Measurements from ENCODE around the gene SNRPE.
A peak's percentile ranks its signal among the peaks of the same experiment; 100 is the strongest.

The SNRPE gene

DNA sequence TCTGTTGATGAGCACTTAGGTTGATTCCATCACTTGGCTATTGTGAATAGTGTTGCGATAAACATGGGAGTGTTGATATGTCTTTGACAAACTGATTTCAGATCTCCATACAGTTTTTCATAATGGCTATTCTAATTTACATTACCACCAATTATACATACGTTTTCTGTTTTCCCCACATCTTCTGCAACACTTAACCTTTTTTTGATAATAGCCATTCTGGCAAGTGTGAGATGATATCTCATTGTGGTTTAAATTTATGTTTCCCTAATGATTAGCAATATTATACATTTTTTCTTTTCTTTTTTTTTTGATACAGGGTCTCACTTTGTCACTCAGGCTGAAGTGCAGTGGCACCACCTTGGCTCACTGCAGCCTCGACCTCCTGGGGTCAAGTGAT, 17.0 kb downstream of the SNRPE start:
- no peak for DNase-seq (ENCODE audit: low read depth)

DNA sequence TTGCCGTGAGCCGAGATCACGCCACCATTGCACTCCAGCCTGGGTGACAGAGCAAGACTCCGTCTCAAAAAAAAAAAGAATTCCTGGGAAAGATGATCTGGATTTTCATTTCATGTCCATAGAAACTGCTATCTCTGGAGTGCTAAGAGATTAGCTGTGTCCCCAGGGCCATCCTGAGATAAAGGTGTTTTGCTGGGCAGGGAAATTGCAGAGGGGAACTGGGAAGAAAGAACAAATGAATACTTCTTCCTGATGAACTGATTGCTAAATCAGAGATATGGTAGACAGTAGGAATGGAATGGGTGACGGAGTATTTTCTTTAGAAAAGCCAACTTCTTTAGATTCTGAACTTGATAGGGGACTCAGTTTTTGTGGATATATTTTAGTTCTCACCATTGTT, 19.2 kb downstream of the SNRPE start:
- TF ChIP-seq, protein P1, sequence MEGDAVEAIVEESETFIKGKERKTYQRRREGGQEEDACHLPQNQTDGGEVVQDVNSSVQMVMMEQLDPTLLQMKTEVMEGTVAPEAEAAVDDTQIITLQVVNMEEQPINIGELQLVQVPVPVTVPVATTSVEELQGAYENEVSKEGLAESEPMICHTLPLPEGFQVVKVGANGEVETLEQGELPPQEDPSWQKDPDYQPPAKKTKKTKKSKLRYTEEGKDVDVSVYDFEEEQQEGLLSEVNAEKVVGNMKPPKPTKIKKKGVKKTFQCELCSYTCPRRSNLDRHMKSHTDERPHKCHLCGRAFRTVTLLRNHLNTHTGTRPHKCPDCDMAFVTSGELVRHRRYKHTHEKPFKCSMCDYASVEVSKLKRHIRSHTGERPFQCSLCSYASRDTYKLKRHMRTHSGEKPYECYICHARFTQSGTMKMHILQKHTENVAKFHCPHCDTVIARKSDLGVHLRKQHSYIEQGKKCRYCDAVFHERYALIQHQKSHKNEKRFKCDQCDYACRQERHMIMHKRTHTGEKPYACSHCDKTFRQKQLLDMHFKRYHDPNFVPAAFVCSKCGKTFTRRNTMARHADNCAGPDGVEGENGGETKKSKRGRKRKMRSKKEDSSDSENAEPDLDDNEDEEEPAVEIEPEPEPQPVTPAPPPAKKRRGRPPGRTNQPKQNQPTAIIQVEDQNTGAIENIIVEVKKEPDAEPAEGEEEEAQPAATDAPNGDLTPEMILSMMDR (conservative IDR thresholded peaks at IDR 0.05; ENCODE audit: low read length) = no peak
- H3K4me3 ChIP-seq (ENCODE audit: low read length) = no peak overlapping the region
- no peak for DNase-seq (ENCODE audit: low read depth)

More for the DNA sequence above, 17.0 kb downstream of the SNRPE start:
- H3K4me3 ChIP-seq (ENCODE audit: low read length) = no peak overlapping the region
- TF ChIP-seq, protein P1 (conservative IDR thresholded peaks at IDR 0.05; ENCODE audit: low read length) = no peak

GRCh38 chr1:203888807-203889251, 27.4 kb downstream of the SNRPE start:
- TF ChIP-seq, protein P1 (conservative IDR thresholded peaks at IDR 0.05; ENCODE audit: low read length) = no peak
- H3K4me3 ChIP-seq (ENCODE audit: low read length) = no peak overlapping the region
- peak; percentile 75 for DNase-seq (ENCODE audit: low read depth)

DNA sequence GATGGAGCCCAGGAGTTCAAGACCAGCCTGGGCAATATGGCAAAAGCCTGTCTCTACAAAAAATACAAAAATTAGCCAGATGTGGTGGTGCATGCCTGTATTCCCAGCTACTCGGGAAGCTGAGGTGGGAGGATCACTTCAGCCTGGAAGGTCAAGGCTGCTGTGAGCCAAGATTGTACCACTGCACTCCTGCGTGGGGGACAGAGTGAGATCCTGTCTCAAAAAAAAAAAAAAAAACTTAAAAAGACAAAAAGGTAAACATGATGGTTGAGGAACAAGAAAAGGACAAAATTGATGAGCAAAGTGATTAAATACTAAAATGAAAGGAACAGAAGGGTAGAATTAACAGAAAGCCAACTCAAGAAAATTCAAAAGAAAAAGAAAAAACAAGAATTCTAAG, 30.6 kb downstream of the SNRPE start:
- TF ChIP-seq, protein P1 (conservative IDR thresholded peaks at IDR 0.05; ENCODE audit: low read length) = no peak
- no peak overlapping the region for H3K4me3 ChIP-seq (ENCODE audit: low read length)
- DNase-seq (ENCODE audit: low read depth) = no peak

GRCh38 chr1:203898458-203899352, 37.3 kb downstream of the SNRPE start:
- TF ChIP-seq, protein P1 (conservative IDR thresholded peaks at IDR 0.05; ENCODE audit: low read length) = no peak
- DNase-seq (ENCODE audit: low read depth) = no peak
- H3K4me3 ChIP-seq (ENCODE audit: low read length) = no peak overlapping the region

DNA sequence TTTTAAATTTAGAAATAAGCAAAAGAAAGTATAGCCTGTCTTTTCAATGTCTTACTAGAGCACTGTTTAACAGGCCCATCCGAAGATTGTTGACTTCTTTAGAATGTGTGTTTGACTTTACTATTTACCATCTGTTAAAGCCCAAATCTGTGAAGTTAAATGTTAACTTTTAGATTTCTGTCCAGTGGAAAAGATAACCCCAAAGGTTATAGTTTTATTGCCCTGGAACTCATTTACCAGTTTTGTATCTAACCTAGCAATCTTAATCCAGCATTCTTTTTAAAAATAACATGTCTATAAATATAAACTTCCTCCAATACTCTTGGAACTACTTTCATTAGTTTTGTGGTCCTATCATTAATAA, 37.9 kb downstream of the SNRPE start:
- no peak for DNase-seq (ENCODE audit: low read depth)
- TF ChIP-seq, protein P1 (conservative IDR thresholded peaks at IDR 0.05; ENCODE audit: low read length) = no peak
- H3K4me3 ChIP-seq (ENCODE audit: low read length) = no peak overlapping the region
